NCI-H2107 treated with DMSO at 0.1 percent for 48 hours (cell line): Measurements from ENCODE around the gene DYNC2H1.
"Not testable (repeated sequence)": the region's sequence is repeated elsewhere in the genome, so short reads cannot be mapped to it uniquely, and the experiment has no call there.

Experiments
- DNase-seq: peaks from one replicate; lab custom pipeline; 2025; ENCODE audit not compliant: unreplicated experiment; lab: John Stamatoyannopoulos, UW

DYNC2H1 gene

DNA sequence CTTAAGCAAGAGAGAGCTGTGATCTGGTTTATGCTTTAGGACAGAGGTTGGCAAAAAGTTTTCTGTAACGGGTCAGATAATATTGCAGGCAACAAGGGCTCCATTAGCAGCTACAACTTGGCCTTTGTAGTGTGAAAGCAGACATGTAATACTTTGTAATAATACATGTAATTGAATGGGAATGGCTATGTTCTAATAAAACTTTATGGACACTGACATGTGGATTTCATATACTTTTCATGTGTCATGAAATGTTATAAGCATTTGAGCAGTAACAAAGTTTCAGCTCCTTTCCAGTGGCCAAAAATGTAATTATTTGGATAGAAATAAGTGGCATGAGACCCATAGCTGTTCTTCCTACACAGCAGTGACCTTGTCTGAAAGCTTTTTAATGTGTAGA, 3.1 kb downstream of the DYNC2H1 start:
- DNase-seq = no peak

GRCh38 chr11:103114836-103115235, 5.6 kb downstream of the DYNC2H1 start:
- DNase-seq = no peak

- no peak for DNase-seq
Observed at GRCh38 chr11:103125462-103125861, 16.2 kb downstream of the DYNC2H1 start.

- not testable (repeated sequence) for DNase-seq
Observed at GRCh38 chr11:103141986-103142385, 32.8 kb downstream of the DYNC2H1 start.

- no peak for DNase-seq
Observed at GRCh38 chr11:103147627-103148026, 38.4 kb downstream of the DYNC2H1 start.

DNA sequence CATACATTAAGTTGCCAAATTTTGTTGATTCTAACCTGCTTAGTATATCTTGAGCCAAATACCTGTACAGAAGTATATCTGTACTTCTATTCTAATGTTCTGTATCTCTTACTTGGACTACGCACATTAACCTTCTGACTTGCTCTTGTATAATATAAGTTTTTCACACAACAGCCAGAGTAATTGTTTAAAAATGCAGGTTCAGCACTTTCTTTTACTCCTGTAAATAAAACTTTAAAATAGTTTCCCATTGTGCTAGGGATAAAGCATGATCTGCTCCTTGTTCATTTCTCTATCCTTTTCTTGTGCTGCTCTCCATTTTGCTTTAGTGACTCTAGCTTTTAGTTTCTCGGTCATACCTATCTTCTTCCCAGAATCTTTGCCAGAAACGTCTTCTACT, 48.3 kb downstream of the DYNC2H1 start:
- no peak for DNase-seq

DNA sequence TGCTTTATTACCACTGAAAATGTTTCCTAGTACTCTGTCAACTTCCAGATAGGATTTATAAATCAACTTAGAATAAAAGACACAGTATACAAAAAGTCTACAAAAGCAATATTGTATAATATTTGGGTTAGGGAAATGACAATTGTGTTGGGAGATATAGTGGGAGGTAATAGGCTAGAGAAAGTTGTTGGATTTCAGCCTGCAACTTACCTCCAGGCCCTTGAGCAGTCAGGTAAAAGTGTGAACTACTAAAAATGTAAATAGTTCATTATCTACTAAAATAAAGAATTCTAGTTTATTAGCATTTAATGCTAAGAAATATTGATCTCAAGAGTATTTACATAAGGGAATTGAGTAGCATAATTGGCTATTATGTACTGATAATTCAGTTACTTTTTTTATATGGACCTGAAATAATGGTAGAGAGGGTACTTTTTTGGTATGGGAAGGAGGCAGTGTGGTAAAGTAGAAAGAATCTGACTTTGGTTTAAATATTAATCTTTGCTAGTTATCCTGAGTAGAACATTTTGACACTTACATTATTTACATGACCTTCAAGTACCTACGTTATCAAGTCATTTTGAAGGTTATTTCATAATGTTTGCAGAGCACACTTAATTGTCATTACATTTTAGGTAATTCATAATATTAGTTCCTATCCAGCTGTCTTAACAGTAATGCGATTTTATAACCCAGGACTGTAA, 55.0 kb downstream of the DYNC2H1 start:
- no peak for DNase-seq

DNA sequence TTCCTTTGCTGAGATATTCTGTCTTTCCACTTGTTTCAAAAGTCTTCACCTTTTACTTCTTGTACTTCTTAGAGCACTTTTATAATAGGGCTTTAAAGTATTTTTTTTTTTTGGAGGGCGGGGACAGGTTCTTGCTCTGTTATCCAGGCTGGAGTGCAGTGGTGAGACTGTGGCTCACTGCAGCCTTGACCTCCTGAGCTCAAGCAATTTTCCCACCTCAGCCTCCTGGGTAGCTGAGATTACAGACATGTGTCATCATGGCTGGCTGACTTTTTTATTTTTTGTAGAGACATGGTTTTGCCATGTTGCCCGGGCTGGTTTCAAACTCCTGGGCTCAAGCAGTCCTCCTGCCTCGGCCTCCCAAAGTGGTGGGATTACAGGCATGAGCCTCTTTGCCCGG, 57.9 kb downstream of the DYNC2H1 start:
- no peak for DNase-seq

DNA sequence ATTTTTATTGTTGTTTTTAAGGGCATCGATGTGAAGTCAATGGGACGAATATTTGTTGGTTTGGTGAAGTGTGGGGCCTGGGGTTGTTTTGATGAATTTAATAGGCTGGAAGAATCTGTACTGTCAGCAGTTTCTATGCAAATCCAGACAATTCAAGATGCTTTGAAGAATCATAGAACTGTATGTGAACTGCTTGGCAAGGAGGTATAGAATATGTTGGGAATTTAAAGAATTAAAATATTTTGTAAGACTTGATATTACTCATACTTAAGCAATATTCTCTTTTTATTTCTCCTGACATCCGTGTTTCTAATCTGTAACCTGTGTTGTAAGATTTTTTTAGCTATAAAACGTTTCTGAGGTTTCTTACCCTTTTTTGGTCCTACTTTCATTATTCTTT, 61.6 kb downstream of the DYNC2H1 start:
- DNase-seq = no peak

DNA sequence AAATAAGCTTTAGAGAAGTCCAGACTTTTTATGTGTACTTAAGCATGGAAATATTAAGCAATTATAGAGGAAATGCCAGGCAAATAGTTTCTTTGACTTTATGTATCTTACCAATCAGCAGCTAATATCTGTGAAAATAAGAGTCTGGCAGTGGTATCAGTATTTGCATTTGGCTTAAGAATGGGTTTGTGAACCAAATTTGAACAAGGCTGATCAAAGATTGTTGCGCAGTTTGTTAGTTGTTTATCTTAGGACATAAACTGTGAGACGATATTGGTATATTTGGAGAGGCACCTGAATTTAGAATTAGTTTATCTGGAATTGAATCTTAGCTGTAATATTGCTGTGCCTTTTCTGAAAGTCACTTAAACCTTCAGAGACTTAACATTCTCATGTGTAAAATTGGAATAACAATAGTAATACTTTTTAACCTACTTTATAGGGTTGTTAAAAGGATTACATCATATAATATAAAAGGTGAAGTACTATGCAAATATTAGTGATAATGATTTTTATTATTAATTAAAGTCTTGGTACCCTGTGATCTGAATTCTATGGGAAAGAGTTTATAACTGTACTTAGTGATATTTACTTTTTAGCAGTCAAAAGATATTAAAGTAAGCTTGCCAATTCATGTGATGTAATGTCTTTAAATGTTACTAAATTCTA, 66.4 kb downstream of the DYNC2H1 start:
- DNase-seq = no peak

DNA sequence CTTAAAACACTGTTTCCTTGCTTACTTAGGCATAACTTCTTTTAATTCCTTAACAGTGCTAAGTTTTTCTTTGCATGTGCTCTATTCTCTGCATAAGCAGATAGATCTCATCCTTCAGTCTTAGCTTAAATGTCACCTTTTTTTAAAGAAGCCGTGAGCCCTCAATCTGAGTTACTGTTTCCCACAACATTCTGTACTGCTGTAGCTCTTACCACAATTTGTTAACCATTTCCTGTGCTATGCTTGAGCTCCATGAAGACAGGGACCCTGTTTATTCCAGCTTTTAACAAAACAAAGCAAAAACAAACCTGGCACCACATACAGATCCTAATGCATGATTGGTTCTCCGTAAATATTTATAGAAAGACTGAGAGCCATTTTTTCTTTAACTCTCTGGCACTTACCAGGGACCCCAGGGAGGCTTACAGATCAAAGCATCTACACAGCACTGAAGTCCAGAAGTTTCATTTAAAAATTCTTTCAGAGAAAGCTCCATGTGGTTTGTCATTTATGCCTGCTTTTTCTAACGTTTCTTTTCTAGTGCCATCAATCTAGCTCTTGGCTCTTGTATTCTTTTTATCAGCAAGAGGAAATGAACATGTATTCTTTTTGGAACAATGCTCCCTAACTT, 74.9 kb downstream of the DYNC2H1 start:
- DNase-seq = no peak

DNA sequence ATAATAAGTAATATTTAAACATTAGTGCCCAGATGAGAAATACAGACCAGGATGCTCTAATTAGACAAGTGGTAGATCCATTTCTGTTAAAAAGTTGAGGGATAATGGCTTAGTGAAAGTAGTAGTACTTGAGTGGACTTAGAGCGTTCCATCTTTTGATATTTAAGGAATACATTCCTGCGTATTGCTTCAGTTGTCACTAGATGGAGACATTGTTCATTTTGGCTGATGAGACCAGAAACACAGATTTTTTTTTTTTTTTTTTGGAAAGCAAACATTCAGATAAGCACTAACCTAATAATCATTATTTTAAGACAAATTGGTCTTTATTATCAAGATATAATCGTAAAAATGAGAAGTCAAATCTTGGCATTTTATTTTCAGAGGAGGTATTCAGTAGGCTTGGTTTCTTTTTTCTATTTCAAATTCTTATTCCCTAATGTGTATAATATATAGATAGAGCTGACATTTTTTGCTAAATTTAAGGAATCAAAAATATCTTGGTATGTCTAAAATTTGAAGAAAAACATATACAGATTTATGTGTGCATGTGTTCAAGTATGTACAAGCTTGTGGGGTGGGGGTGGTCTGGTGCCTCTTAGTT, 92.9 kb downstream of the DYNC2H1 start:
- DNase-seq = peak; percentile 44

GRCh38 chr11:103210543-103210942, 101.3 kb downstream of the DYNC2H1 start:
- DNase-seq = no peak

- DNase-seq = no peak
Observed at GRCh38 chr11:103215812-103216211, 106.6 kb downstream of the DYNC2H1 start.

GRCh38 chr11:103220133-103220532, 110.9 kb downstream of the DYNC2H1 start:
- DNase-seq = no peak

GRCh38 chr11:103222806-103223205, 113.6 kb downstream of the DYNC2H1 start:
- DNase-seq = no peak

DNA sequence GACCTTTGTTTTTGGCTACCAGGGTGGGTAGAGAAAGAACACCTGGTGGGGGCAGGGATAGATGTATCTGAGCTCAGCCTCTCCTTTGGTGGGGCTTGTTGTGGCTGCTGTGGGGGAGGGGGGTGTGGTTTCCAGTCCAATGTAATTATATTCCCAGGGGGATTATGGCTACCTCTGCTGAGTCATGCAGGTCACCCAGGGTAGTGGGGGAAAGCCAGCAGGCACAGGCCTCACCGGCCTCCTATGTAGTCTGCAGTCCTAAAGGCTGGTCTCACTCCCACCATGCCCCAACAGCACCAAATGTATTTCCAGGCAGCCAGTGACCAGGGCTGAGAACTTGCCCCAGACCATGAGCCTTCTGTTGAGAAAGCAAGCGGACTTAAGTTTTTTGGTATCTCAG, 119.6 kb downstream of the DYNC2H1 start:
- no peak for DNase-seq

DNA sequence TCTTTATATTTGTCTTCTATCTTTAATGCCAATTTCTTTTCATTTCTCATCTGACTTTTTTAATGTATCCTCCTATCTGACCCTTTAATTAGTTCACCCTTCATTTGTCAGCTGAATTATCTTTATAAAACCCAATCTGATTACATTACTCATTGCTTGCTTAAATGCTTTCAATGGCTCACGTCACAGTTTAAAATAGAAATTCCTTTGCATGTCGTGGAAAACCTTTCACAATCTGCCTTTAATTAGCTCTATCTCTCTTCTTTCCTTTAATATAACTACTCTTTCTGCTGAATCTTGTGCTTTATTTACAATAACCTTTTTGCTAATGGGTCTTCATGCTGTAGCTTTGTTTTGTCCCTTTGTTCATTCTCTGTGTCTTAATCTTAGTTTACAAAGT, 125.7 kb downstream of the DYNC2H1 start:
- no peak for DNase-seq

DNA sequence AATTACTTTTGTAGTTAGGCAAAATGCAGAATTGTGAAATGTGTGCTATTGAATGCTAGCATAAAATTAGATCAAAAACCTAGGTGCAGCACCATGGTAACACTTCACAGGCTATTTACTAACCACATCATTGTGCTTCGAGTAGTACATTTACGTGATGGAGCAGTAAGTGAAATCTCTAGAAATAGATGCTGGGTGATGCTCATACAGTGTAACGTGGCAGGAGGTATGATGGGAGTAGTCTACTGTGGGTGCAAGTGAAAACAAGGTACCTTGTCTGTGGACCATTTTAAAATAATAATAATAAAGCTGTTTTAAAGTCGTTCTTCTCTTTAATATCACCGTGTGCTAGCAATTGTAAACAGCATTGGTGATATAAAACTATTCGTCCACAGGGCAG, 132.3 kb downstream of the DYNC2H1 start:
- DNase-seq = no peak

GRCh38 chr11:103254123-103254522, 144.9 kb downstream of the DYNC2H1 start:
- no peak for DNase-seq

GRCh38 chr11:103257360-103257759, 148.1 kb downstream of the DYNC2H1 start:
- DNase-seq = no peak
